NCI-H187 treated with DMSO at 0.1 percent for 48 hours (cell line): Measurements from ENCODE around the gene SH3PXD2A.
"Not testable (repeated sequence)": the region's sequence is repeated elsewhere in the genome, so short reads cannot be mapped to it uniquely, and the experiment has no call there.

Experiments
- DNase-seq: peaks from one replicate; lab custom pipeline; 2025; lab: John Stamatoyannopoulos, UW

SH3PXD2A gene

GRCh38 chr10:103849880-103850571 is 5.3 kb downstream of the SH3PXD2A start:
- no peak for DNase-seq

DNA sequence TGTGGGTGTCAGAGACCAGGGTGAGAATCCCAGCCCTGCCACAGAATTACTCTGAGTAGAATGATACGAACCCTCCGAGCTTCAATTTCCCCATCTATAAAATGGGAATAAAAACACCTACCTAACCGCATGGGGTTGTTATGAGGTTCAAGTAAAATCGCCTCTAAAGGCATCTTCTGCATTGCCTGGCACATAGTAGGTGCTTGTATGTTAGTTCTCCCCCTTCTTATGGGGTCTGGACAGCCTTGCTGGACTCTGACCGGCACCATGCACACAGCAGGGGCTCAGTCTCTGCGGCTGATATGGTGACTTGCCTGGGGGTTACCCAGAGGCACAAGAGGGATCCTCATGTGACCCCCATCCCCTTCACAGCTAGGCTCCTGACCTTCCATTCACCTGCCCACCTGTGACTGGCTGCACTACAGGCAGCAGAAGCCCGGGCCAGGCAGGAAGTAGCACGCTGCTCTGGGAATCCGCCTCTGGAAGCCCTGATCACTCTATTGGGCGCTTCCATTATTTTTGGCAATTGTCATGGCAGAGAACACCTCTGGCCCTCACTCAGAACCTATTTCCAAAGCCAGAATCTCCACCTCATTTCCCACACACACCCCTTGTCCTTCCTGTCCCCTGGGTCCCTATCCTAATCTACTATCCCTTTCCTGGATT is 6.0 kb downstream of the SH3PXD2A start:
- no peak for DNase-seq

DNA sequence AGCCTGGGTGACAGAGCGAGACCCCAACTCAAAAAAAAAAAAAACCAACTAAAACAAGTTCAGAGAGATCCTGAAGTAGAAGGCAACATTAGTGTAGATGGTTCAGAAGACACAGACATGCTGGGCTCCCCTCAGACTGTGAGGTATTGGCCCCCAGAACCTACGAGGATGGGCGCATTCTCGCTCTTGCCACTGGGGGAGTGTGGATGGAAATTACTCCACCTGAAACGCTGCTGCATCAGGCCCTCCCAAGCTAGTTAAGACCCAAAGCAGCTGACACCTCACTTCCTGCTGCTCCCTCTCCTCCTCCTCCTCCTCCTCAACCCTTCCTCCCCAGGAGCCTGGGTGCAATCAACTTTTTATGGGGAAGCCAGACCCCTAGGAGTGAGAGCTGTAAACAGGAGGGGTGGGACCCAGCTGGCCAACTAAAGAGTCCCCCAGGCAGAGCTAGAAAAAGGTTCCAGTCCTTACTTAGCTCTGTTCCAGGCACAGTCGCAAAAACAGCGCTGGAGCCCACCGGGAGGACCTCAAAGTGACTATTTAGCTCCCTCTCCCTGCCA is 7.4 kb downstream of the SH3PXD2A start:
- DNase-seq: no peak

DNA sequence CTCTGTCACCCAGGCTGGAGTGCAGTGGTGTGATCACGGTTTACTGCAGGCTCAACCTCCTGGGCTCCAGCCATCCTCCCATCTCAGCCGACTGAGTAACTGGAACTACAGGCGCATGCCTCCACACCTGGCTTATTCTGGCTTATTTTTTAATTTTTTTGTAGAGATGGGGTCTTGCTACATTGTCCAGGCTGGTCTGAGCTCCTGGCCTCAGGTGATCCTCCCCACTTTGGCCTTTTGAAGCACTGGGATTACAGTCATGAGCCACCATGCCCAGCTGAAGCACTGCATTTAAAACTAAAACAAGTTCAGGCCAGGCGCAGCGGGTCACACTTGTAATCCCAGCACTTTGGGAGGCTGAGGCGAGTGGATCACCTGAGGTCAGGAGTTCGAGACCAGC is 8.0 kb downstream of the SH3PXD2A start:
- DNase-seq: no peak

- DNase-seq: no peak
These were observed 9.4 kb downstream of the SH3PXD2A start for GRCh38 chr10:103845972-103846371.

DNA sequence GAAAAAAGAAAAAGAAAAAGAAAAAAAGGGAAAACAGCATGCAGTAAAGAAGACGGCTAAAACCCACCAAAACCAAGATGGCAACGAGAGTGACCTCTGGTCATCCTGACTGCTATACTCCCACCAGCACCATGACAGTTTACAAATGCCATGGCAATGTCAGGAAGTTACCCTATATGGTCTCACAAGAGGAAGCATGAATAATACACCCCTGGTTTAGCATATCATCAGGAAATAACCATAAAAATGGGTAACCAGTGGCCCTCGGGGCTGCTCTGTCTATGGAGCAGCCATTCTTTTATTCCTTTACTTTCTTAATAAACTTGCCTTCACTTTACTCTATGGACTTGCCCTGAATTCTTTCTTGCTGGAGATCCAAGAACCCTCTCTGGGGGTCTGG is 10.0 kb downstream of the SH3PXD2A start:
- not testable (repeated sequence) for DNase-seq

DNA sequence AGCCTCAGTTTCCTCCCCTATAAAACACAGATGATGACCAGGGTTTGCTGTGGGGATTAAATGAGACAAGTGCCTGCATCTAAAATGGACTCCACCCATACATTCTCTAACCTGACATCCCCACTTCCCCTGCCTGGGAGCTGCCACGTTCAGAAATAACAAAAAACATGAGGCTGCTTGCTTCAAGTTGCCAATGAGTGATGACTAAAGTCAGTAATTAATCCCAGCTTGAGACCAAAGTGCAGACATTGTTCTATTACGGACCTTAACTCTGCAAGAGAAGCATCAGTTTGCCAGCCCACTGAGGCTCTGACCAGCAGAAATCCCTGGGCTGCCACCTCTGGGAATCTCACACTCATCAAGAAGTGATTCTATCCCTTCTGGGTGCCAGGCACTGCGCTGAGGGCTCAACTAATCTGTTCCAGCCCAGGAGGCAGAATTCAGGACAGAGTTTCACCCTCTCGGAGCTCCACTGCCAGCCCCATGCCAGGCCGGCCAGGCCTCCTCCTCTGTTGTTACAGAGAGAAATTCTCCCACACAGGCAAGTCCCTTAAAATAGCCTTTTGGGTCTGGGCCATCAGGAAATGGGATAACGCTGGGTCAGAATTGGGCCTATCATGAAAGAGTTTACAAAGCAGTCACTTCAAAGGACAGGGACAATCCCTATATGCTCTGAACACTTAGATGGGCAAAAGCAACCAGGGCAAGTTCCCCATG is 11.4 kb downstream of the SH3PXD2A start:
- DNase-seq: no peak

- no peak for DNase-seq
These were observed 12.3 kb downstream of the SH3PXD2A start for GRCh38 chr10:103843045-103843444.

DNA sequence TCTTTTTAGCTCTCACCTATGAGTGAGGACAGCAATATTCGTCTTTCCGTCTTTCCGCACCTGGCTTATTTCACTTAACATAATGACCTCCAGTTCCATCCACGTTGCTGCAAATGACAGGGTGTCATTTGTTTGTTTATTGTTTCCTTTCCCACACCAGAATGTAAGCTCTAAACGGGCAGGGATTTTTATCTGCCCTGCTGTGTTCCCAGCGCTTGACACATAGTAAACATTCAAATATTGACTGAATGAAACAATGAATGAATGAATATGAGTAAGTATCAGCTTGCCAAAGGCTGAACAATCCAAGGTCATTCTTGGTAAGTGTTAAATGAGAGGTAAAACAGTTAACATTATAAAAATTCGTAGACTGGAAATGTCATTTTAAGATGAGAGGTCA is 12.8 kb downstream of the SH3PXD2A start:
- no peak for DNase-seq

GRCh38 chr10:103841519-103841918 is 13.9 kb downstream of the SH3PXD2A start:
- DNase-seq: no peak

DNA sequence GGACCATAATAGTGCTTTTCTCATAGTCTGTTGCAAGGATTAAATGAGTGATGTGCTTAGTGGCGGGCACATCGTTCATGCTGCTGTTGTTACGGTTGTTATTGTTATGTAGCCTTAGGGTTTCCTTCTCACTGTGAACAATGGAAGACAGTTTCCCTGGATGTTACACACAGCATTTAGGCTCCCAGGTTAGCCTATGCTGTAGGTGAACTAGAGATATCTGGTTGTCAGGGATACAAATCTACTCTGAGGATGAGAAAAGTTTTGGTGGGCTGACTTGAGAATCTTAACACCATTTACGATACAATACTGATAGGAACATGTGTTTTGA is 14.7 kb downstream of the SH3PXD2A start:
- no peak for DNase-seq

- no peak for DNase-seq
These were observed 15.3 kb downstream of the SH3PXD2A start for GRCh38 chr10:103839872-103840739.

DNA sequence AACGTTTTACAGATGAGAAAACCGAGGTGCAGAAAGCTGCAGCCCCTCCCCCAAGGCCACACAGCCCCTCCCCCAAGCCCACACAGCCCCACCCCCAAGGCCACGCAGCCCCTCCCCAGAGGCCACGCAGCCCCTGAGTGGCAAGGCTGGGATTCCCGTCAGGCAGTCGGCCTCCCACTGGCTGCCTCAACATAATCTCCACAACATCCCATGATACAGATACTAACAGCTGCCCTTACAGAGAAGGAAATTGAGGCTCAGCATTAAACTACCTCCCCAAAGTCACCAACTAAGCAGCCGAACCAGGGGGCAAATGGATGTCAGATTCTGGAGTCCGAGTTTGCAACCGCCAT is 15.9 kb downstream of the SH3PXD2A start:
- DNase-seq: no peak

- DNase-seq: no peak
These were observed 16.4 kb downstream of the SH3PXD2A start for GRCh38 chr10:103838862-103839518.

- DNase-seq: no peak
These were observed 17.3 kb downstream of the SH3PXD2A start for GRCh38 chr10:103838070-103838395.

- DNase-seq: no peak
These were observed 17.9 kb downstream of the SH3PXD2A start for GRCh38 chr10:103837370-103838069.

GRCh38 chr10:103836861-103837260 is 18.5 kb downstream of the SH3PXD2A start:
- DNase-seq: no peak

DNA sequence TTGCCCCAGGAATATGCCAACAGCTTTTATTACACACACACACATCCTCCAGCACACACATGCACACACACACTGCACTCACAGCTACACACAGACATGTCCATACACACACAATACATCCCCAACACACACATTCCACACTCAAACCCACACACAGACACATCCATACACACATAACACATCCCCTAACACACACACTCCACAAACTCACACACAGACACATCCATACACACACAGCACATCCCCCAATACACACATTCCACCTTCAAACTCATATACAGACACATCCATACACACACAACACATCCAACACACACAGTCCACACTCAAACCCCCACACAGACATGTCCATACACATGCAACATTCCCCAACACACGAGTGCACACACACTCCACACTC is 19.1 kb downstream of the SH3PXD2A start:
- DNase-seq: no peak

GRCh38 chr10:103835096-103836050 is 20.0 kb downstream of the SH3PXD2A start:
- DNase-seq: no peak
